SK-N-SH (cell line): Measurements from ENCODE around the gene PYGB. TPM values are rescaled to one million over a fixed set of nuclear protein-coding genes. Genes with fewer than 3 reads are reported as not detected.

Experiments used
- CTCF ChIA-PET: fragments of 300-600, 350-600 bp; formaldehyde crosslinking; extraction: SDS; loops from one replicate; lab custom pipeline; 2021; lab: Yijun Ruan, JAX
- POLR2A ChIA-PET: fragments of 350-600 bp; sonication (Branson Sonifier 250); formaldehyde crosslinking; extraction: SDS; loops from one replicate; lab custom pipeline; 2020; ENCODE audit warnings: antibody characterized with exemption, inconsistent platforms; lab: Yijun Ruan, JAX
- DNase-seq: peaks from one replicate; pipeline ENCODE4 v3.0.0; 2012
- H2AFZ ChIP-seq: fragments of 200-600 bp; sonication (generic); 2 replicates; pipeline ENCODE4 v1.8.1; 2016; ENCODE audit warnings: antibody characterized with exemption, mild to moderate bottlenecking, low read depth
- H3F3A ChIP-seq: fragments of 200-600 bp; sonication (generic); replicated peaks from 2 replicates; pipeline ENCODE3; 2016; ENCODE audit warnings: antibody characterized with exemption, mild to moderate bottlenecking; ENCODE audit not compliant: insufficient read depth
- H3K27ac ChIP-seq, 2 experiments: fragments of 200-500 bp in 1 of 2; fragments of 200-600 bp in 1 of 2; sonication (Bioruptor generic) in 1 of 2; sonication (generic), shearing (Covaris generic) in 1 of 2; 2 replicates each; pipeline versions ENCODE4 v1.5.1 to v1.6.1; 2014 to 2016; ENCODE audit warnings: low read depth in 2 of 2, inconsistent platforms in 1 of 2, low read length in 1 of 2, mild to moderate bottlenecking in 1 of 2, mixed read lengths in 1 of 2
- H3K27me3 ChIP-seq: fragments of 200-600 bp; sonication (generic), shearing (Covaris generic); 2 replicates; pipeline ENCODE4 v1.6.1; 2016; ENCODE audit warnings: mixed run types; ENCODE audit not compliant: insufficient read depth
- H3K36me3 ChIP-seq, 2 experiments: fragments of 200-500 bp in 1 of 2; fragments of 200-600 bp in 1 of 2; sonication (Bioruptor generic) in 1 of 2; sonication (generic) in 1 of 2; replicated peaks in 1 of 2; 2 replicates each; pipeline versions ENCODE3 to v1.5.1; 2014 to 2016; ENCODE audit warnings: low read length in 1 of 2, mild to moderate bottlenecking in 1 of 2; ENCODE audit not compliant: insufficient read depth in 2 of 2, control insufficient read depth in 1 of 2
- H3K4me1 ChIP-seq, 2 experiments: fragments of 200-500 bp in 1 of 2; fragments of 200-600 bp in 1 of 2; sonication (Bioruptor generic) in 1 of 2; sonication (generic), shearing (Covaris generic) in 1 of 2; 2 replicates each; pipeline versions ENCODE4 v1.5.1 to v1.6.1; 2014 to 2016; ENCODE audit warnings: low read depth in 1 of 2, low read length in 1 of 2, mixed run types in 1 of 2; ENCODE audit not compliant: insufficient read depth in 2 of 2, control insufficient read depth in 1 of 2
- H3K4me2 ChIP-seq: fragments of 200-600 bp; sonication (generic), shearing (Covaris generic); 2 replicates; pipeline ENCODE4 v1.6.1; 2017; ENCODE audit warnings: mixed run types
- H3K4me3 ChIP-seq, 2 experiments: fragments of 200-500 bp in 1 of 2; fragments of 200-600 bp in 1 of 2; sonication (Bioruptor generic) in 1 of 2; sonication (generic), shearing (Covaris generic) in 1 of 2; 2 replicates each; pipeline versions ENCODE4 v1.5.1 to v1.8.1; 2014 to 2016; ENCODE audit warnings: low read depth in 2 of 2, inconsistent platforms in 1 of 2, low read length in 1 of 2, mild to moderate bottlenecking in 1 of 2, mixed read lengths in 1 of 2, moderate library complexity in 1 of 2
- H3K79me2 ChIP-seq: fragments of 200-600 bp; sonication (generic); 2 replicates; pipeline ENCODE4 v1.8.1; 2017; ENCODE audit warnings: mild to moderate bottlenecking; ENCODE audit not compliant: insufficient read depth
- H3K9ac ChIP-seq: fragments of 200-600 bp; sonication (generic); 2 replicates; pipeline ENCODE4 v1.6.1; 2017; ENCODE audit warnings: mixed run types
- H3K9me2 ChIP-seq: fragments of 200-600 bp; sonication (generic); 2 replicates; pipeline ENCODE4 v1.6.1; 2017; ENCODE audit warnings: mixed run types
- H3K9me3 ChIP-seq: fragments of 200-600 bp; sonication (generic); 2 replicates; pipeline ENCODE4 v1.6.1; 2017; ENCODE audit warnings: mixed run types, mild to moderate bottlenecking, moderate library complexity
- H4K20me1 ChIP-seq: fragments of 200-600 bp; sonication (generic); 2 replicates; pipeline ENCODE4 v1.6.1; 2017; ENCODE audit warnings: mild to moderate bottlenecking, mixed run types; ENCODE audit not compliant: insufficient read depth
- CTCF ChIP-seq: fragments of 200-600 bp; sonication (generic); IDR thresholded peaks from 2 replicates; pipeline ENCODE4 v1.6.1; 2017; ENCODE audit warnings: antibody characterized with exemption, mild to moderate bottlenecking, moderate library complexity
- GABPA ChIP-seq: IDR thresholded peaks from 2 replicates; pipeline ENCODE4 v1.4.0; 2012; ENCODE audit warnings: low read depth, mild to moderate bottlenecking
- MXI1 ChIP-seq: IDR thresholded peaks from 2 replicates; pipeline ENCODE4 v1.6.1; 2012; ENCODE audit warnings: mild to moderate bottlenecking, low read depth, low read length, improper control_type of control experiment
- RXRA ChIP-seq: IDR thresholded peaks from 2 replicates; pipeline ENCODE4 v1.4.0; 2012; ENCODE audit warnings: low read depth, mild to moderate bottlenecking, borderline replicate concordance
- SIN3A ChIP-seq: IDR thresholded peaks from 2 replicates; pipeline ENCODE4 v1.6.1; 2012; ENCODE audit warnings: low read depth, mild to moderate bottlenecking, low read length, moderate library complexity, borderline replicate concordance
- SMC3 ChIP-seq: IDR thresholded peaks from 2 replicates; pipeline ENCODE4 v1.6.1; 2012; ENCODE audit warnings: low read depth, low read length, improper control_type of control experiment
- TCF12 ChIP-seq: IDR thresholded peaks from 2 replicates; pipeline ENCODE4 v1.4.0; 2012
- TEAD4 ChIP-seq: IDR thresholded peaks from 2 replicates; pipeline ENCODE4 v1.4.0; 2012; ENCODE audit warnings: mild to moderate bottlenecking, borderline replicate concordance; ENCODE audit not compliant: insufficient read depth
- USF1 ChIP-seq: IDR thresholded peaks from 2 replicates; pipeline ENCODE4 v1.4.0; 2012; ENCODE audit warnings: low read depth, borderline replicate concordance
- WGBS: methylation state at CpG from one replicate; pipeline ENCODE4 v1.1.6; 2017; ENCODE audit warnings: low lambda C conversion rate; 5-methylcytosine and 5-hydroxymethylcytosine counted together
- polyA plus RNA-seq, 3 experiments: library from polyadenylated mRNA; depleted of rRNA; stranded (reverse); fragments of >200 nt; gene quantifications; 2 replicates each; pipeline ENCODE4 v1.2.3, GENCODE V29; 2012
- TF ChIP-seq, protein P1 (sequence below): IDR thresholded peaks from 2 replicates; pipeline ENCODE4; 2012
- TF ChIP-seq, protein P2 (sequence below): IDR thresholded peaks from 2 replicates; pipeline ENCODE4 v1.4.0; 2012; ENCODE audit warnings: low read depth, borderline replicate concordance
- TF ChIP-seq, protein P3 (sequence below): IDR thresholded peaks from 2 replicates; pipeline ENCODE4 v1.4.0; 2012; ENCODE audit warnings: low read depth

PYGB gene
- polyA plus RNA-seq, 1 of the 3 experiments (the other 2 are of a cell fraction) = 35.8 TPM

- ChIA-PET POLR2A (no interaction called here), CTCF (interaction anchor here (1.3 to 5.1 kb wide), 4 partner anchors 10 to 100 kb away, joined by 4 to 104 read pairs (median 10); no protein-coding TSS in a partner anchor)
- Histone ChIP-seq H3K36me3 (peaks cover 15 to 29% of the 10 kb centered on the region in 2 experiments), H2AFZ (no peak overlapping the region), H3K4me3 (no peak overlapping the region), H3K9me2 (no peaks in the 10 kb centered on the region), H3K79me2 (no peaks in the 10 kb centered on the region), H3K27me3 (no peaks in the 10 kb centered on the region), H4K20me1 (no peaks in the 10 kb centered on the region; the same call in 1 of the 2 replicates), H3F3A (peaks cover 11% of the 10 kb centered on the region), H3K9me3 (no peaks in the 10 kb centered on the region), H3K4me2 (no peak overlapping the region), H3K9ac (no peak overlapping the region), H3K4me1 (peaks cover 3 to 24% of the 10 kb centered on the region in 2 experiments; a peak in 1 of 4 replicates), H3K27ac (no peak overlapping the region; a peak in 1 of 4 replicates)
- WGBS = 89% methylated on average over 6 of the region's 10 CpGs
- DNase-seq = no peak
- TF ChIP-seq, protein P1, sequence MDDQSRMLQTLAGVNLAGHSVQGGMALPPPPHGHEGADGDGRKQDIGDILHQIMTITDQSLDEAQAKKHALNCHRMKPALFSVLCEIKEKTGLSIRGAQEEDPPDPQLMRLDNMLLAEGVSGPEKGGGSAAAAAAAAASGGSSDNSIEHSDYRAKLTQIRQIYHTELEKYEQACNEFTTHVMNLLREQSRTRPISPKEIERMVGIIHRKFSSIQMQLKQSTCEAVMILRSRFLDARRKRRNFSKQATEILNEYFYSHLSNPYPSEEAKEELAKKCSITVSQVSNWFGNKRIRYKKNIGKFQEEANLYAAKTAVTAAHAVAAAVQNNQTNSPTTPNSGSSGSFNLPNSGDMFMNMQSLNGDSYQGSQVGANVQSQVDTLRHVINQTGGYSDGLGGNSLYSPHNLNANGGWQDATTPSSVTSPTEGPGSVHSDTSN = no peak
- TF ChIP-seq USF1 (no peak), MXI1 (no peak), SMC3 (no peak), SIN3A (no peak), RXRA (no peak), TEAD4 (no peak), GABPA (no peak), TCF12 (no peak), CTCF (no peak)
- TF ChIP-seq, protein P2, sequence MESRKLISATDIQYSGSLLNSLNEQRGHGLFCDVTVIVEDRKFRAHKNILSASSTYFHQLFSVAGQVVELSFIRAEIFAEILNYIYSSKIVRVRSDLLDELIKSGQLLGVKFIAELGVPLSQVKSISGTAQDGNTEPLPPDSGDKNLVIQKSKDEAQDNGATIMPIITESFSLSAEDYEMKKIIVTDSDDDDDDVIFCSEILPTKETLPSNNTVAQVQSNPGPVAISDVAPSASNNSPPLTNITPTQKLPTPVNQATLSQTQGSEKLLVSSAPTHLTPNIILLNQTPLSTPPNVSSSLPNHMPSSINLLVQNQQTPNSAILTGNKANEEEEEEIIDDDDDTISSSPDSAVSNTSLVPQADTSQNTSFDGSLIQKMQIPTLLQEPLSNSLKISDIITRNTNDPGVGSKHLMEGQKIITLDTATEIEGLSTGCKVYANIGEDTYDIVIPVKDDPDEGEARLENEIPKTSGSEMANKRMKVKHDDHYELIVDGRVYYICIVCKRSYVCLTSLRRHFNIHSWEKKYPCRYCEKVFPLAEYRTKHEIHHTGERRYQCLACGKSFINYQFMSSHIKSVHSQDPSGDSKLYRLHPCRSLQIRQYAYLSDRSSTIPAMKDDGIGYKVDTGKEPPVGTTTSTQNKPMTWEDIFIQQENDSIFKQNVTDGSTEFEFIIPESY = no peak
- TF ChIP-seq, protein P3, sequence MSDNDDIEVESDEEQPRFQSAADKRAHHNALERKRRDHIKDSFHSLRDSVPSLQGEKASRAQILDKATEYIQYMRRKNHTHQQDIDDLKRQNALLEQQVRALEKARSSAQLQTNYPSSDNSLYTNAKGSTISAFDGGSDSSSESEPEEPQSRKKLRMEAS = no peak
Observed at GRCh38 chr20:25297141-25297905, 49.4 kb downstream of the PYGB start.
